ENCODE data around the gene NID2. TPM values are rescaled to one million over a fixed set of nuclear protein-coding genes. Genes with fewer than 3 reads are reported as not detected.

The NID2 gene
- polyA plus RNA-seq, 4 donors: 103 to 133 (median 112) TPM

DNA sequence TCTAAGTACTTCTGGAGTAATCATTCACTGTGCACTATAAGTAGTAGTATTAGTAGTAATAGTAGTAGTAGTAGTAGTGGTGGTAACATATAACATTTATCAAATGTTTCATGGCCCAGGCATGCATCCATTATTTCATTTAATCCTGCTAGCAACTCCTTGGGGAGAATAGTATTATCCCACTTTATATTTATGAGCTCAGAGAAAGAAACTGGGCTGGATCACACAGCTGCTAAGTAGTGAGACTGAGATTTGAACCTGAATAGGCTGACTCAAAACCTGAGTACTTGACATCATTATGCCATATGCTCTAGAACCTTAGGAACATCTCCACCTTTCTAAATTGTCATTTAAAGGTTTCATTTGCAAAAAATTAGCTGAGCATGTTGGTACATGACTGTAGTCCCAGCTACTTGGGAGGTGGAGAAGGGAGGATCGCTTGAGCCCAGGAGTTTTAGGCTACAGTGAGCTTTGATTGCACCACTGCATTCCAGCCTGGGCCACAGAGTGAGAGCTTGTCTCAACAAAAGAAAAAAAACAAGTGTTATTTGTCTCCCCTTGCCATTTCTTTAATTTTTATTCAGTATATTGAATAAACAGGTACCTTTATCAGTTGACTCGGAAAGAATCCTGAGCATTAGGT is 11.4 kb upstream of the NID2 start:
- no peak for DNase-seq (ENCODE audit: low read depth in 4 of 4, low spot score in 3 of 4)

GRCh38 chr14:52079239-52079959 is 10.5 kb upstream of the NID2 start:
- no peak for DNase-seq (ENCODE audit: low read depth in 4 of 4, low spot score in 3 of 4)

DNA sequence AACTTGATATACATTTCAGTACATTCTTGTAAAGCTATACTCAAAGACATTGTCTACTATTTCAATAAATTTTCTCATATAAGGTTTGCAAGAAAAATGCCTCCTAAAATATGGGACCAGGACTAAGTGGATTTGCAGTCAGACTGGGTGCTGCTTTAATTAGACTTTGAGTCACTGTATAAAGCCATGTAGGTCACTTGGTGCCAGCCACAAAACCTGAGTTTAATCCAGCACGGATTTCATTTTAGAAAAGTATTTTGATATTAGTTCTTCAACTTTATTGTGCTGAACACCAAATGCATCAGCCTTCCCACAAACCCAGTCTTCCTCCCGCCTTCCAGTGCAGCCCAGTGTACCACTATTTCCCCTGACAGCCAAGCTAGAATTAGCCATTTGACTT is 9.9 kb upstream of the NID2 start:
- DNase-seq (ENCODE audit: low read depth in 4 of 4, low spot score in 3 of 4): no peak

DNA sequence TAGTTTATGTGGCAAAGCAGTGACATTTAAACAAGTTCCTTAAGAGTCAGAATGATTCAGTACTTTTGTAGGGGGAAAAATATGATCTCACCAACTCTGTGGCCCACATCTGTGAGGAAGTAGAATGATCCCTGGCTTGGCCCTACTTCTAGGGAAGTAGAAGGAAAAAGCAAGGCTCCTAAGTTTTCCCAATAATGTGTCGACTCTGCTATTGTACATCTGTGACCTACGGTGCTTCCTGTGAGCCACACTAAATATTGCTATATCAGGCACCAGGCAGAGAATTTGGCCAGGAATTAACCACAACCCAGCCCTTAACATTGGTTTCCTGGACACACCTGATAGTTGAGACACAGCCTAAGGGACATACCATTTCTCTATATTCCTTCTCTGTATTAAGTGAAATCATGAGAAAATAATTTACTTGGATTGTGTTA is 9.3 kb upstream of the NID2 start:
- DNase-seq (ENCODE audit: low read depth in 4 of 4, low spot score in 3 of 4): no peak

DNA sequence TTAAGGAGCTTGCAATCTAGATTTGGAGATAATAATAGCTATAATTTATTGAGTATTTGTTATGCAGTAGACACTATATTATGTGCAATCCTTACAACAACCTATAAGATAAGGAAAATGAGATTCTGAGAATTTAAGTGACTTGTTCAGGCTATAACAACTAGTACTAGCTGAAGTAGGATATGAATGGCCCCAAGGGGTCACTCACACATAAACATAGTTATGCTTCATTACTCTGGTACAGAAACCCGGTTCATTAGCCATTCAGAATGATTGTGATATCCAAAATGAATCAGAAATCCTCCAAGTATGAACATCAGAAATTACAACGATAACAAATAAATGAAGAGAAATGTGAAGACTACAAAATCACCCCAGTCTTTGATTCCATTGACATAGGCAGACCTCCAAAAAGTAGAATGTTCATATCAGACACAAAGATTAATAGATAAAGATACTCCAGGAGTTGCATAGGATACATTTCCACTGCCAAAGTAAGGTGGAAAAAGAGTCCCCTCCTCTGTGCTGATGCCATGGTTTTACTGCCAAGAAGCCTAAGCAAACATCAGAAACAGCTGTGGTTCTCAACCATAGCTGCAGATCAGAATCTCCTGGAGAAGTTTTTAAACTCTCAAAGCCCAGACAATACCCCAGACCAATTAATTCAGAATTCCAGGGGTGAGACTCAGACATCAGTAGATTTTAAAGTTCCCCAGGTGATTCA is 8.6 kb upstream of the NID2 start:
- no peak for DNase-seq (ENCODE audit: low read depth in 4 of 4, low spot score in 3 of 4)

- no peak for DNase-seq (ENCODE audit: low read depth in 4 of 4, low spot score in 3 of 4)
Measured at GRCh38 chr14:52076334-52076733, 7.5 kb upstream of the NID2 start.

- no peak for DNase-seq (ENCODE audit: low read depth in 4 of 4, low spot score in 3 of 4)
Measured at GRCh38 chr14:52075371-52075770, 6.5 kb upstream of the NID2 start.

DNA sequence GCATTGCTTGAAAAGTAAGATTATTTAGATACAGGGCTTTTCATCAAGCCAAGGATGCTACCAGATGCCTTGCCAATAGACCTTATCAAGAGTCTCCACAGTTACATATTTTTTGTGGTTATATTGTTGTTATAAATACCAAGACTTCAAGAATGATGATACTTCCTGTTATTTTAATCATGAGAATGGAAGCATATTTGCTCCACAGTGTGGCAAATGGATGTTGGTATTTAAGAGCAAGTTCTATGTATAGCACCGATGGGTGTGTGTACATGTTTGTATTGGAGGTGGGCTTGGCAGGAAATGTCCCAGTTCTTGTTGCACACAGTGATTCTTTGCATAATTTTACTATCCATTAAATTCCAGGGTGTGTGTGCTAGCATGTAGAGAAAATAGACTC is 4.4 kb upstream of the NID2 start:
- DNase-seq (ENCODE audit: low read depth in 4 of 4, low spot score in 3 of 4): no peak

GRCh38 chr14:52072266-52072780 is 3.5 kb upstream of the NID2 start:
- DNase-seq (ENCODE audit: low read depth in 4 of 4, low spot score in 3 of 4): no peak

GRCh38 chr14:52071675-52072074 is 2.8 kb upstream of the NID2 start:
- no peak for DNase-seq (ENCODE audit: low read depth in 4 of 4, low spot score in 3 of 4)

DNA sequence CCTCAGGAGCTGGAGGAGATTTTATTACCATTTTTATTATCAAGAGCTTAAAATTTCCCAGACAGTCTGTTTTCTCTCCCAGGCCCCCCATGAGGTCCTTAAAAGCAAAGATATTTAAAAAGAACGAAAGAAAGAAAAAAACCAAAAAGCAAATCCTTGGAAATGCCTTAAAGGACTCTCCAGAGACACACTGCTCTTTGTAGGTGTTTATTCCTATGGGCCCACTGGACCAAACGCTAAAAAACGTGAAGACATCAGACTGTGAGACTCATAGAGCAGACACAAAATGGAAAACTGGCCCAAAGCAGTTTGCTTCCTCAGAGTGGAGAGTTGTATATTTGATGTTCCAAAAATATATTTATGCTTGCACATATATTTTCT is 1.2 kb upstream of the NID2 start:
- DNase-seq (ENCODE audit: low read depth in 4 of 4, low spot score in 3 of 4): no peak

- DNase-seq (ENCODE audit: low read depth in 4 of 4, low spot score in 3 of 4): peak in 1 of 4 donors; percentile 34
Measured at GRCh38 chr14:52069307-52070050, 620 bp upstream of the NID2 start.

GRCh38 chr14:52067873-52068614 is 815 bp downstream of the NID2 start:
- DNase-seq (ENCODE audit: low read depth in 4 of 4, low spot score in 3 of 4): peak in 1 of 4 donors; percentile 51

DNA sequence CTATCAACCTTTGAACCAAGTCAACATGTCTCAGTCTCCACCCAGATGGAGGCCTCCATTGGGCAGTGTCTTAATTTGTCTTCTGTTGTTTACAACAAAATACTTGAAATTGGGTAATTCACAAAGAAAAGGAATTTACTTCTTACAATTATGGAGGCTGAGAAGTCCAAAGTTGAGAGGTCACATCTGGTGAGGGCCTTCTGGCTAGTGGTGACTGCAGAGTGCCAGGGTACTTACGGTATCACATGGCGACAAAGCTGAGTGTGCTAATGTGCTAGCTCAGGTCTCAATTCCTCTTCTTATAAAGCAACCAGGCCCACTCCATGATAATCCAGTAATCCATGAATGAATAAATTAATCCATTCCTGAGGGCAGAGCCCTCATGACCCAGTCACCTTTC is 4.7 kb downstream of the NID2 start:
- no peak for DNase-seq (ENCODE audit: low read depth in 4 of 4, low spot score in 3 of 4)

GRCh38 chr14:52063052-52063462 is 5.8 kb downstream of the NID2 start:
- DNase-seq (ENCODE audit: low read depth in 4 of 4, low spot score in 3 of 4): no peak

- no peak for DNase-seq (ENCODE audit: low read depth in 4 of 4, low spot score in 3 of 4)
Measured at GRCh38 chr14:52061890-52062289, 7.0 kb downstream of the NID2 start.

- DNase-seq (ENCODE audit: low read depth in 4 of 4, low spot score in 3 of 4): no peak
Measured at GRCh38 chr14:52061390-52061789, 7.5 kb downstream of the NID2 start.

DNA sequence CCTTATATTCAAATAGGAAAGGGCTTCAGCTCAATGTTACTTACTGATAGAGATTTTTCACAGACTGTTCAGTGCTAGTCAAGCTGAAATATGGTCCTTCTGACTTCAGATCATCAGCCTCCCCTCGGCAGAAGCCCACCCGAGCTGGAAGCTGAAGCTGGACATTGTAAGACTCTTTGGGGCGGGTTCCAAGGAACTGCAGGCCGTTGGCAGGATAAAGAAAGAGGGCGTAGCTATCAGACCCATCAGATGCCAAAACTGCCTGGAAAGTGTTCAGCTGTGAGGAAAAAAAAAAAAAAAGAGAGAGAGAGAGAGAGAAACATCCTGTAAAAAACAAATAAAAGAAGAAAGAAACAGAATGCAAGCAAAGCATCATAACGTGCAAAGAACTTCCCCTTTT is 8.8 kb downstream of the NID2 start:
- DNase-seq (ENCODE audit: low read depth in 4 of 4, low spot score in 3 of 4): no peak

DNA sequence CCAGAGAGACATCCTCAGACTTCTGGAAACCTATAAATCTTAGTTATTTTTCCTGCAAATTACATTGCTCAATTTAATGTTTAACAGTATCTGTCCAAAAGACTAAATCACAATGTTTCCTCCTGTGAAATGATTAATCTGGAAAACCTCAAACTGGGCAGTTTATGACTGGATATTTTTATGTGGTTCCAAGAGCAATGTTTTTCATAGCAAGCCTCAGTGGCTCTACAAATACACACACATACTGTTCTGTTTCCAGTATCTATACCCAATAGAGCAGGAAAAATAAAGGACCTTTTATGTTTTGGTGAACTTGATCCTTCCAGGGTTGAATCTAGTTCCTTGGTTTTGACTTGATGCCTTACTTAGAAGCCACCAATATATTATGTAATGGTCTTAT is 9.2 kb downstream of the NID2 start:
- no peak for DNase-seq (ENCODE audit: low read depth in 4 of 4, low spot score in 3 of 4)

DNA sequence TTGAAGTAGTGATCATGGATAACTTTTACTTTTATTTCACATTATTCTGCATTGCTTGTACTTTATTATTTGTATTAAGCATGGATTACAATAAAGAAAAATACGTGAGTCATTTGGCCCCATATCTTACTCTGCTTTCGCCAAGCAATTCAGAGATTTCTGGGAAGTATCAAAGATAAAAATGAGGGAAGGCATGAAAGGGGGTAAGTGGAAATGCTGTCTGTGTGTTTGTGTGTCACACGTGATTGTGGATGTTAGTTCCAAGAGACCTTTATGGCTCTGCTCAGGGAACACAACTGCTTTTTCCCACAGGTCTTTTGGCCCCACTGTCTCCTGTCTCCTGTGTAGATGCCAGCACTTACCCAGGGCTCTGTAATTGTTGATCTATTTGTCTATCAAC is 10.5 kb downstream of the NID2 start:
- no peak for DNase-seq (ENCODE audit: low read depth in 4 of 4, low spot score in 3 of 4)
